Measurements from ENCODE around the gene CCDC28B.

DNA sequence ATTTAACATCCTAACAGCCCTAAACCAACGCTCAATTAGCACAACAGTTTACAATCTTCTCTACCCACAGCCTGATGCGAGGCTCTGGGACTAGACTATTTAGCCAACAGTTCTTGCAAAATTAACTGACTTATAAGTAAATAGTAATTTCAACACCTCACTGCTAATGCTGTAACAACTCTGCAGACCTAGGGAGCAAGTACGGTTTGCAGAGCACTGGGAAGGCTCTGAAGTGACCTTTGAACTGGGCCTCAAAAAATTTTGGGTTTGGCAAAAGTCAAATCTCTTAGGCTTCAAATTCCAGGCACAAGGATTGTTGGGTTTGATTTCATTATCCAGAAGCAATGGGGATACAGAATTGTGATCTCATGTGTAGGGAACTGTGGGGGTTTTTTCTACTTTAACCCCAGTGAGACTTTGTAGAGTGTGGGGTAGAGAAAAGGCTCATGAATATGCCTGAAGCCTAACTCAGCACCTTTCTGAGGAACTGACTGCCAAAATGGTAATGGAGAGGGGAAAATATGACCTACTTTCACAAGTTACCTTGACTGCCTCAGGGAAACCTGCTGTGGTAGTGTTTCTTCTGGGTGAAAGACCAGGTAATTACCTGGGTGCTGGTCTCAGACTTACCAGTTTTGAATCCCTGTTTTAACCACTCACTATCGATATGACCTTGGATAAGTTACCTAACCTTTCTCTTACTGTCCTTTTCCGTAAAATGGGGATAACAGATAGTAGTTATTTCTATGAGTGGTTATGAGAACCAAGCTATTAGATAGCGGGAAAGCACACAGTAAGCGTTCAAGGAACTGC is 21.8 kb upstream of the CCDC28B start:
- TF ChIP-seq EZH2 (IDR thresholded peaks at IDR 0.05; ENCODE audit: borderline replicate concordance, low read depth, low read length, poor library complexity, severe bottlenecking), result no peak
- TF ChIP-seq, protein P1, sequence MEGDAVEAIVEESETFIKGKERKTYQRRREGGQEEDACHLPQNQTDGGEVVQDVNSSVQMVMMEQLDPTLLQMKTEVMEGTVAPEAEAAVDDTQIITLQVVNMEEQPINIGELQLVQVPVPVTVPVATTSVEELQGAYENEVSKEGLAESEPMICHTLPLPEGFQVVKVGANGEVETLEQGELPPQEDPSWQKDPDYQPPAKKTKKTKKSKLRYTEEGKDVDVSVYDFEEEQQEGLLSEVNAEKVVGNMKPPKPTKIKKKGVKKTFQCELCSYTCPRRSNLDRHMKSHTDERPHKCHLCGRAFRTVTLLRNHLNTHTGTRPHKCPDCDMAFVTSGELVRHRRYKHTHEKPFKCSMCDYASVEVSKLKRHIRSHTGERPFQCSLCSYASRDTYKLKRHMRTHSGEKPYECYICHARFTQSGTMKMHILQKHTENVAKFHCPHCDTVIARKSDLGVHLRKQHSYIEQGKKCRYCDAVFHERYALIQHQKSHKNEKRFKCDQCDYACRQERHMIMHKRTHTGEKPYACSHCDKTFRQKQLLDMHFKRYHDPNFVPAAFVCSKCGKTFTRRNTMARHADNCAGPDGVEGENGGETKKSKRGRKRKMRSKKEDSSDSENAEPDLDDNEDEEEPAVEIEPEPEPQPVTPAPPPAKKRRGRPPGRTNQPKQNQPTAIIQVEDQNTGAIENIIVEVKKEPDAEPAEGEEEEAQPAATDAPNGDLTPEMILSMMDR (conservative IDR thresholded peaks at IDR 0.05; ENCODE audit: low read depth, low read length), result no peak
